Chondrocyte (in vitro differentiated cells): ENCODE measurements around the gene UBE2R2. TPM values are rescaled to one million over a fixed set of nuclear protein-coding genes. Genes with fewer than 3 reads are reported as not detected.

Experiments
- DNase-seq: peaks from one replicate; pipeline ENCODE4 v3.0.0; 2021; ENCODE audit warnings: mixed read lengths, low spot score
- H3K27ac Mint-ChIP-seq: one replicate; pipeline ENCODE4 v1.8.0; 2021; ENCODE audit warnings: mild to moderate bottlenecking, moderate library complexity, mixed read lengths; ENCODE audit not compliant: unreplicated experiment
- H3K27me3 Mint-ChIP-seq: 2 replicates; pipeline ENCODE4 v1.8.0; 2021; ENCODE audit warnings: low read depth, mixed read lengths
- H3K36me3 Mint-ChIP-seq: 2 replicates; pipeline ENCODE4 v1.8.0; 2021; ENCODE audit warnings: low read depth, mixed read lengths
- H3K4me1 Mint-ChIP-seq: 2 replicates; pipeline ENCODE4 v1.8.0; 2021; ENCODE audit warnings: low read depth, mild to moderate bottlenecking, mixed read lengths
- H3K4me3 Mint-ChIP-seq: one replicate; pipeline ENCODE4 v1.8.0; 2021; ENCODE audit warnings: mild to moderate bottlenecking, moderate library complexity, mixed read lengths; ENCODE audit not compliant: unreplicated experiment
- H3K9me3 Mint-ChIP-seq: 2 replicates; pipeline ENCODE4 v1.8.0; 2021; ENCODE audit warnings: low read depth, mixed read lengths
- total RNA-seq: library from RNA; stranded (reverse); gene quantifications from 3 replicates; pipeline ENCODE4 v1.2.1, GENCODE V29; 2021
- TF ChIP-seq, protein P1 (sequence below): fragments of 200-600 bp; sonication (generic); IDR thresholded peaks from 2 replicates; pipeline ENCODE4 v1.5.0; 2021; ENCODE audit warnings: antibody characterized with exemption, mild to moderate bottlenecking, moderate library complexity

Gene UBE2R2
- total RNA-seq, 1 donor from 2014 or later: 48.8 TPM

DNA sequence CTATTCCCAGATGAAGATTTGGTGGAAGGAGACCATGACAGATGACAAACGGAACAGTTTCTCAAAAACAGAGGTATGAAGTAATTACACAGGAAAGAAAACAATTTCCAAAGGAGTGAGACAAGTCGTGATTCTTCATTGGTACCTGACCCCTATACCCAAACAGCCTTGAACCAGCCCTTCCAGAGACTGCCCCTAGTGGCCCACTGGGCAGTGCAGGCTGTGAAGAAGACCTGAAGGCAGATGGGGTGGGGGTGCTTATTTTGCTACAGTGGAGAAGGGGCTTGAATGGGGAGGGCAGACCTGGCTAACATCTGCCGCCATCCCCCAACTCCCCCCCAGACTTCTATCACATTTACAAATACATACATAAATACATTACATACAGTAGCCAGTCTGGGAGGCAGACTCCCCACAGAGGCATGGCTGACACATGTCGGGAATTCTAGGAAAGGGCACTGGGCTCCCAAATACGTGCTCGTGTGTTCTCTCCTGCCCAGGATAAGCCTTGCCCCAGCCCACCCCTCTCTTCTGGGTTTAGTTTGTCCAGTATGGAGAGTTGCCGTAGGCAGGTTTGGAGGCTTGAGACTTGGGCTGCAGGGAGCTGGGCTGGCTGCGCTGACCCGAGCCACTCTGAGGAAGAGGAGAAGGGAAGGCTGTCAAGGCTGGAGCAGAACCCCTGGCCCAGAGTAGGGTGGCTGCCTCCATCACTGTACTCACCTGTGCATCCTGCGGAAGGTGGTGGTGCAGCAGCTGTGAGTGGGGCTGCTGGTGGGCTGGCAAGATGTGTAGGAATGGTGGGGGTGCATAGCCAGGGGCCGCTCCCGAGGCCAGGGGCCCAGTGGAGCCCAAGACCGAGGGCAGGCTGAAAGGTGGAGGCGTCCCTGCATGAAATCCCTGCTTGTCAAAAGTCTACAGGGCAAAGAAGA lies 105.3 kb downstream of the UBE2R2 start:
- Mint-ChIP-seq H3K36me3 (peaks cover 27% of the 10 kb centered on the region), H3K9me3 (no peaks in the 10 kb centered on the region)

GRCh38 chr9:33923079-33923478 lies 106.1 kb downstream of the UBE2R2 start:
- Mint-ChIP-seq H3K27ac (peak overlapping the region; percentile 36), H3K4me3 (no peak overlapping the region), H3K4me1 (peaks cover 12% of the 10 kb centered on the region), H3K27me3 (no peaks in the 10 kb centered on the region), H3K9me3 (no peaks in the 10 kb centered on the region), H3K36me3 (peaks cover 21% of the 10 kb centered on the region)
- TF ChIP-seq, protein P1, sequence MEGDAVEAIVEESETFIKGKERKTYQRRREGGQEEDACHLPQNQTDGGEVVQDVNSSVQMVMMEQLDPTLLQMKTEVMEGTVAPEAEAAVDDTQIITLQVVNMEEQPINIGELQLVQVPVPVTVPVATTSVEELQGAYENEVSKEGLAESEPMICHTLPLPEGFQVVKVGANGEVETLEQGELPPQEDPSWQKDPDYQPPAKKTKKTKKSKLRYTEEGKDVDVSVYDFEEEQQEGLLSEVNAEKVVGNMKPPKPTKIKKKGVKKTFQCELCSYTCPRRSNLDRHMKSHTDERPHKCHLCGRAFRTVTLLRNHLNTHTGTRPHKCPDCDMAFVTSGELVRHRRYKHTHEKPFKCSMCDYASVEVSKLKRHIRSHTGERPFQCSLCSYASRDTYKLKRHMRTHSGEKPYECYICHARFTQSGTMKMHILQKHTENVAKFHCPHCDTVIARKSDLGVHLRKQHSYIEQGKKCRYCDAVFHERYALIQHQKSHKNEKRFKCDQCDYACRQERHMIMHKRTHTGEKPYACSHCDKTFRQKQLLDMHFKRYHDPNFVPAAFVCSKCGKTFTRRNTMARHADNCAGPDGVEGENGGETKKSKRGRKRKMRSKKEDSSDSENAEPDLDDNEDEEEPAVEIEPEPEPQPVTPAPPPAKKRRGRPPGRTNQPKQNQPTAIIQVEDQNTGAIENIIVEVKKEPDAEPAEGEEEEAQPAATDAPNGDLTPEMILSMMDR: no peak
- no peak for DNase-seq

More for the DNA sequence above, 105.3 kb downstream of the UBE2R2 start:
- H3K27me3 Mint-ChIP-seq: no peaks in the 10 kb centered on the region
- peaks cover 12% of the 10 kb centered on the region for H3K4me1 Mint-ChIP-seq
- no peak overlapping the region for H3K4me3 Mint-ChIP-seq
- no peak for DNase-seq
- TF ChIP-seq, protein P1: peak; percentile 80
- no peak overlapping the region for H3K27ac Mint-ChIP-seq

DNA sequence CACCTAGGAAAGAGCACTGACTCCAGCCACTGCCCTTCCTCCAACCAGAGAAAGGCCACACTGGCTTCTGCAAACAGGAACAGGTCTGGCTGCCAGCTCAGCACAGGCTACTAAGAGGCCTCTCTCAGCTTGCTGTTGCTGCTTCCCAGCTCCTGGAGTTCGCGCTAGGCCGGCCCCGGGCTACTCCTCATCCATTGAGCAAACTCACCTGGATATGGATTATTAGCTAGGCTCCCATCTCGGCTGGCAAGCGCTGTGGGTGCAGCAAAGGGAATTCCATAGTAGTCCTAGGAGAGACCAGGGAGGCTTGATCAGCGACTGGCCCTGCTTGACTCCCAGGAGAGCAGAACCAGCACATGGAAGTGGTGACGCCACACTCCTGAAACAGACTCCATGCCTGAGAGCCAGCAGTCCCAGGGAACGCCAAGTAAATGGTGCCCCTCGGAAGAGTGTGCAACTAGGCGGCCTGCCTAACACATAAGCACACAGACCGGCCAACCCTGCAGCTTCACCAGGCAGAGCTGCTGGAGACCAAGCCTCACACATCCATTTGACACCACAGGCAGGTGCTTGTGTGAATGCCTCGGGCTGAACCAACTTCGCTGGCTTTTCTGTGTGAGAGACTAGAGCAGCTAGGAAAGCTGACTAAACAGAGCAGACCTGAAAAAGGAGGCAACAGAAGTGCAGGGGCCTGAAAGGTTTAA lies 107.2 kb downstream of the UBE2R2 start:
- no peaks in the 10 kb centered on the region for H3K27me3 Mint-ChIP-seq
- no peaks in the 10 kb centered on the region for H3K9me3 Mint-ChIP-seq
- H3K4me1 Mint-ChIP-seq: peaks cover 12% of the 10 kb centered on the region
- no peak for DNase-seq
- H3K27ac Mint-ChIP-seq: peak overlapping the region; percentile 45
- H3K4me3 Mint-ChIP-seq: no peak overlapping the region
- peaks cover 15% of the 10 kb centered on the region for H3K36me3 Mint-ChIP-seq
- TF ChIP-seq, protein P1: no peak

GRCh38 chr9:33924978-33925797 lies 108.2 kb downstream of the UBE2R2 start:
- Mint-ChIP-seq H3K27ac (peak overlapping the region; percentile 59), H3K27me3 (no peaks in the 10 kb centered on the region), H3K4me1 (peaks cover 7% of the 10 kb centered on the region), H3K36me3 (peaks cover 15% of the 10 kb centered on the region), H3K9me3 (no peaks in the 10 kb centered on the region), H3K4me3 (no peak overlapping the region)
- no peak for DNase-seq
- TF ChIP-seq, protein P1: peak; percentile 85
